SK-N-MC (cell line): ENCODE data around the gene ASCC1.
"Not testable (repeated sequence)": the region's sequence is repeated elsewhere in the genome, so short reads cannot be mapped to it uniquely, and the experiment has no call there.

ENCODE experiments used
- EZH2 ChIP-seq: fragments of 200-600 bp; sonication (generic); IDR thresholded peaks from one replicate; pipeline ENCODE4 v1.6.1; 2017; ENCODE audit warnings: antibody characterized with exemption
- FOXP2 ChIP-seq: optimal IDR thresholded peaks from 2 replicates; pipeline ENCODE3; 2011; ENCODE audit warnings: mild to moderate bottlenecking, moderate library complexity; ENCODE audit not compliant: insufficient read depth; ENCODE audit errors: extremely low read length, control extremely low read depth

DNA sequence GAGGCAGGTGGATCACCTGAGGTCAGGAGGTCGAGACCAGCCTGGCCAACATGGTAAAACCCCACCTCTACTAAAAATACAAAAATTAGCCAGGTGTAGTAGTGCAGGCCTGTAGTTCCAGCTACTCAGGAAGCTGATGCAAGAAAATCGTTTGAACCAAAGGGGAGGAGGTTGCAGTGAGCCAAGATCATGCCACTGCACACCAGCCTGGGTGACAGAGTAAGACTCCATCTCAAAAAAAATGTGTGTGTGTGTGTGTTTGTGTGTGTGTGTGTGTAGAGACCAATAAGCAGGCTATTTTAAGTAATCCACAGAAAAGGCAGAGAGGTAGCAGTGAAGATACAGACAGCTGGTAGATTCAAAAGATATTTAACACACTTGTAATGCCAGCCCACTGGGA lies 7.5 kb downstream of the ASCC1 start:
- TF ChIP-seq EZH2, FOXP2: not testable (repeated sequence)
